GM18858 (cell line): ENCODE measurements around the gene GNLY.
"Not testable (repeated sequence)": the region's sequence is repeated elsewhere in the genome, so short reads cannot be mapped to it uniquely, and the experiment has no call there.

Source experiments
- ATAC-seq: cut with Tn5 transposase; IDR thresholded peaks from one replicate; pipeline ENCODE4 v1.9.1; 2021; ENCODE audit not compliant: unreplicated experiment

The GNLY gene

GRCh38 chr2:85663594-85664565 lies 30.3 kb upstream of the GNLY start:
- no peak for ATAC-seq

DNA sequence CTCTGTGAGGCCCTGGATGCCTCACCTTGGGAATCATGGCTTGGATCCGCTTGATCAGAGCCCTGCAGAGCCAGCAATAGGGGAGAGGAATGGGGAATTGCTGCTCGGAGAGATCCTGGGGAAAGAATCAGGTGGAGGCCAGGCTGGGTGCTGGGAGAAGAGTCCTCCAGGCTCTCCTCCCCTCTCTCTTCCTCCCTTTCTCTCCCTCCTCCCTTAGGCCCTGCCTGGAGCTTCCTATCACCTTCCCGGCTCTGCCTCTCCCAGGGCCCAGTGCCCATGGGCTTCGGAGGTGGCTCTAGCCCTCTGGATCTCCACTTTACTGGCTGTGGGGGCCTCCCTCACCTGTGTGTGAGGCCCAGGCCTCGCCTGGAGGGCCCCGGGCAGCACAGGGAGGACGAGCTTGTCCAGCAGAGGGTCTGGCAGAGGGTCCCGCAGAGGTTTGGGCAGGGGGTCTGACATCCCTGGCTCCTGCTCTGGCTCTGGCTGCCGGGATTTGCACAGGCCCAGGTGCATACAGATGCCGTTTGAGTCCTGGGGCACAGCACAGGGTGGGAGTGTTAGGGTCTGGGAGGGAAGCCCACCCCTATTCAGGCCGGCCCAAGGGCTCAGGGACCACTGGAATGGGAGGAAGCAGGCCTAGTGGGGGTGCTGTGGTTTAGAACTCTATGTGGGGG lies 28.8 kb upstream of the GNLY start:
- no peak for ATAC-seq

DNA sequence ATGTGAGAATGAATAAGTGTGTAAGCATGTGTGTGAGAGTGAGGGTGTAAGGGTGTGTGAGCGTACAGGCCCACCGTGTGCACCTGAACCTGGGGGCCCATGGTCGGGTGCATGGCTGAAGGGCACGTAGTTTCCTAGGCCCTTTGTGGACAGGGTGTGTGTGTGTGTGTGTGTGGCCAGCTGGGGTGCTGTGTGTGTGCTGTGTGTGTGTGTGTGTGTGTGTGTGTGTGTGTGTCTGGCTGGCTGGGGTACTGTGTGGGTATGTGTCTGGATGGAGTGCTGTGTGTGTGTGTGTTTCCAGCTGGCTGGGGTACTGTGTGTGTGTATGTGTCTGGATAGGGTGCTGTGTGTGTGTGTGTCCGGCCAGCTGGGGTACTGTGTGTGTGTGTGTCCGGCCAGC lies 28.1 kb upstream of the GNLY start:
- no peak for ATAC-seq

DNA sequence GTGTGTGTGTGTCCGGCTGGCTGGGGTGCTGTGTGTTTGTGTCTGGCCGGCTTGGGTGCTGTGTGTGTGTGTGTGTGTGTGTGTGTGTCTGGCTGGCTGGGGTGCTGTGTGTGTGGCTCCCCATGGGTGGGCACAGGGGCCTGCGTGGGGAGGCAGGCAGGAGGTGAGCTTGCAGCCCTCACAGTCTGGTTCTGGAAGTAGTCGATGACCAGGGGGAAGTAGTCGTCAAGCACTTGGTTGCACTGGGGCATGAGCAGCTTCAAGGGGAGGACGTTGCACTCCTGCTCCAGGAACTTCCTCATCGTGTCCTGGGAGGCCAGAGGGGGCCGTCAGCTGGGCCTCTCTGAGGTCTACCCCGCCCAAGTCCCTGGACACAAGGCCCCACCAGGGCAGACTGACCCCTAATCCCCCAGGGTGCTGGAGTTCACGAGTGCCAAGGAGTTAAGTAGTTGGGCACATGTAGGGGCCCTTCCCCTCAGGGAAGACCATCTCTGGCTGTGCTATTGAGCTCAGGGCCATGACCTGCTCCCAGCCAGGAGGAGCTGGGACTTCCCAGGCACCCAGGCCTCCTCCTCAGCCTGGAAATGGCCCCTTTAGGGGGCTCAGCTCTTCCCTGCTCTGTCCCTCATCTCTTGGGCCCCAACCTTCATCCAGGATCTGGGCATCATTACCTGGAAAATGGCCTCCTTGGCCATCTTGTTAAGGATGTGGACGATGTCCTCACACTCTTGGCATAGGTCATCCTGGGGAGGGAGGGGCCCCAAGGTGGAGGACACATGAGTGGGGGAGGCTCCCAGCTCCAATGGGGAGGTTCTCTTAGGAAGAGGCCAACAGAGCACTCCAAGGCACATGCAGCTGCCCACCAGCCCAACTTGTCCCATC lies 27.5 kb upstream of the GNLY start:
- ATAC-seq, result no peak

- ATAC-seq, result no peak
These were observed 26.6 kb upstream of the GNLY start for GRCh38 chr2:85667561-85668008.

- no peak for ATAC-seq
These were observed 25.9 kb upstream of the GNLY start, which contains the start of gene SFTPB for GRCh38 chr2:85668009-85668856. Gene SFTPB, minus strand, starts transcription at chr2:85668199. Its CDS starts 16 bp downstream, at chr2:85668183.

GRCh38 chr2:85668857-85669142 lies 25.4 kb upstream of the GNLY start:
- ATAC-seq, result no peak

- peak; percentile 85 for ATAC-seq
These were observed 24.6 kb upstream of the GNLY start for GRCh38 chr2:85669549-85669948.

DNA sequence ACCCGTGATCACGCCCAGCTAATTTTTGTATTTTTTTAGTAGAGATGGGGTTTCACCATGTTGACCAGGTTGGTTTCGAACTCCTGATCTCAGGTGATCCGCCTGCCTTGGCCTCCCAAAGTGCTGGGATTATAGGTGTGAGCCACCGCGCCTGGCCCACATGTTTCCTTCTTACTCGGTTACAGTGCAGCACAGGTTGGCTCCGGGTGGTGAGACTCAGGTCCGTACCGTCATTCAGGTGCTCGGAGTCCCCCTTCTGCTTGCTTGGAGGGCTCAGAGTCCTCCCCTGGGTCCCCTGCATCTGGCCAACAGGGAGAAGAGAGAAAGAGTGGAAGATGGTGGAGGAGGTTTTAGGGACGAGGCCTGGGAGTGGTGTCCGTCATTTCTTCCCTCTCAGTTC lies 23.7 kb upstream of the GNLY start:
- ATAC-seq, result not testable (repeated sequence)

- ATAC-seq, result no peak
These were observed 21.7 kb upstream of the GNLY start for GRCh38 chr2:85672456-85672855.

GRCh38 chr2:85673716-85674375 lies 20.3 kb upstream of the GNLY start:
- ATAC-seq, result no peak

GRCh38 chr2:85674417-85674816 lies 19.7 kb upstream of the GNLY start:
- no peak for ATAC-seq

DNA sequence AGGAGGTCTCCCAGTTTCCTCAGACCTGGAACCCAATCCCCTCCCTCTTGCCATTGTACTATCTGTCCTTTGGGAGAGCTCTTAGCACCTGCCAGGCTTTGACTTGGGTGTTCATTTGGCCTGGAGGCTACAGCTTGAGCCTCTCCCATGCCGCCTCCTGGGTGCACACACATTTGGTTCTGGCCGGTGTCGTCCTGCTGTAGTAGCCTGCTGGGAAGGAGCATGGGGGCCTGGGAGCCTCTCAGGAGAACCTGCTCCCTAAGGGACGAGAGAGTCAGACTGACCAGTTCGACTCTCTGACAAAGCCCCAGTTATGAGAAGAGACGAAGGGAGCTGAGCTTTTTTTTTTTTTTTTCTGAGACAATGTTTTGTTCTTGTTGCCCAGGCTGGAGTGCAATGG lies 18.7 kb upstream of the GNLY start:
- no peak for ATAC-seq

DNA sequence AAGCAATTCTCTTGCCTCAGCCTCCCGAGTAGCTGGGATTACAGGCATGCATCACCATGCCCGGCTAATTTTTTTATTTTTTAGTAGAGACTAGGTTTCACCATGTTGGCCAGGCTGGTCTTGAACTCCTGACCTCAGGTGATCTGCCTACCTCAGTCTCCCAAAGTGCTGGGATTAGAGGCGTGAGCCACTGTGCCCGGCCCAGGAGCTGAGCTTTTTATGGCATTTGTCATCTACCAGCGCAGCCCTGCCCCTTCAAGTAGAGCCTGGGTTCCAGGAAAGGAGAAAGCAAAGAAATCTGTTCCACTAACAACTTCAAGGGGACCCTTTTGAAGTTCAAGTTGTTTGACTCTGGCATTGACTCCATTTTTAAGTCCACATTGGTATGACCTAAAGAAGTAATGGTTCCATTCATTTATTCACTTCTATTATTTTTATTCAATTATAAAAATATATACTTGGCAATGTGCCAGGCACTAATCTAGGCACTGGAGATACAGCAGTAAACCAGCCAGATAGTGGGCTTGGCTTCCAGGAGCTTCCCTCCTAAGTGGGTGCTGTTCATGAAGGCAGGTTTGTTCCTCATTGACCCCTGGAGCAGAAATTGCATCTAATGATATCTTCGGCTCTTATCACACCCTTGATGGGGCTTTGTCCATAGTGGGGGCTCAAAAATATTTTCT lies 18.2 kb upstream of the GNLY start:
- ATAC-seq, result no peak

DNA sequence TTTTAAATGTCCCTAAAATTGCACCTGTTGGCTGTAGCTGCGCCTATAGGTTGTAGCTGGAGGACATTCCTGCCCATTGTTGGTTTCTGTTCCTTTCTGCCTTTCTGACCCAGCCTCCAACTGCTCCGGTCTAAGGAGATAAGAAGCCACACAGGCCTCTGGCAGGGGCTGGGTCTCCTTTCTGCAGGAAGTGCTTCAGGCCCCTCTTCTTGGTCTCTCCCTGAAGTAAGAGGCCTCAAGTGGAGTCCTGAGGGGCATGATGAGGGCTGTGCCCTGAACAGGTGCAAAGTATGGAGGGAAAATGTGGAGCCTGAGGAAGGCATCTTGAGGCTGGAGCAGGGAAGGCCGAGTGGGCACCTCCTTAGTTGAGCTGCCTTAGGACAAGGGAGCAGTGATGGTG lies 15.8 kb upstream of the GNLY start:
- no peak for ATAC-seq

DNA sequence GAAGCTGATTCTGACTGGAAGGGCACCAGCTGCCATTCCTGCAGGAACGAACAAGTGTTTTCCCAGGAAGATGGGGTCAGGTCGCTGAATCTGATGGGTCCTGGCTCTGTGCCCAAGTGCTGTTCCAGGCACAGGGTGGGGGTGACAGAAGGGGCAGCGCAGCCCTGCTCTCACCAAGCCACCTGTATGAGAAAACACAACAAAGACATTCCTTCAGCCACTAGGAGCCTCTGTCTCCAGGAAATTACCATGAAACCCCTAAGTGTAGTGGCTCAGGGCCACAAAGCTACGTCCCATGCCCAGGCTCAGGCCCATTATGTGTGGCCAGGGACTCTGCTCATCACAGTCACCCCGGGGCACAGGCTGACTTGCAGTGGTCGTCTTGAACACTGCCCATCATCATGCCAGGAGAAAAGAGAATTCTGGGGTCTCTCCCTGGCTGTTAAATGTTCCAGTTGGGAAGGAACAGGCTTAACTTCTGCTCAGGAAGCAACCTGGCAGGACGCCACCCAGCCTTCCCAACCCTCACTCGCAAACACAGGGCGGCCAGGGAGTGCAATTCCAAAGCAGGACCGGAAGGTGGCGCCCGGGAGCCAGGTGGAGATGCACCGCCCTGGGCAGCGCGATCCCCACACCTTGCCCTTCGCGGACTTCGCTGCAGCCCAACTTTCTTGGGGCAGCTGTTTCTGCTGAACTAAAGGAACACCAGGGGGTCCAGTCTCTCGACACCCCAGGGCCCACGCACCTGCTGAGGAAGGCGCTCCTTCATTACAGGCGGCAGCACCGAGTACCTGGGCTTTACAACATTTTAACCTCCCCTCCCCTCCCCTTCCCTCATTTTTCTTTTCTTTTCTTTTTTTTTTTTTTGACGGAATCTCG lies 15.1 kb upstream of the GNLY start:
- no peak for ATAC-seq

DNA sequence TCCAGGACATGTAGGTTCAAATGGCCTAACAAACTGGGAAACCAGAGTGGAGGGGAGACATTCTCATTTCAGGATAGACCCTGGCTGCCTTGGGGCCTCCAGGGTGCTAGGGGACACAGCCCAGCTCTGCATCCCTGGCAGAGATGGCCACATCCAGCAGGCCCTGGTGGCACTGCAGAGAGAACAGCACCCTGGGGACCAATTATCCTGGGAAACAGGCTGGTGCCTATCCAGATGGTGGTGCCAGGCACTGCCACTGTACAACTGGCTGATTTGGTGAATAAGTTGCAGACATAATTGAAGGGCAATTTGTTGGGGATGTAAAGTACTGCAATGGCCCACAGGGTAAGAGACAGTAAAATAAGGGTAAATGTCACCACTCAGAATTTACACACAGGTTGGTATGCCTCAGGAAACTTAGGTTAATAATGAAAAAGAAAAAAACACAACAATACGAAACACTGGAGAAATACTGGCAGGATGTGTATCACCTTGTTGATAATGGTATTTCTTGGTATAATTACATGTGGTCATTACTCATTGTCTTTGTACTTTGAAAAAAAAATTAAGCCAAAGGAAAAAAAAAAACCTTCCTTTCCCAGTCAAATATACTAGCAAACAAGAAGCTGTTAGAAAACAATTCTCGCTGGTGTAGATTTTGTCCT lies 13.3 kb upstream of the GNLY start:
- ATAC-seq, result no peak

DNA sequence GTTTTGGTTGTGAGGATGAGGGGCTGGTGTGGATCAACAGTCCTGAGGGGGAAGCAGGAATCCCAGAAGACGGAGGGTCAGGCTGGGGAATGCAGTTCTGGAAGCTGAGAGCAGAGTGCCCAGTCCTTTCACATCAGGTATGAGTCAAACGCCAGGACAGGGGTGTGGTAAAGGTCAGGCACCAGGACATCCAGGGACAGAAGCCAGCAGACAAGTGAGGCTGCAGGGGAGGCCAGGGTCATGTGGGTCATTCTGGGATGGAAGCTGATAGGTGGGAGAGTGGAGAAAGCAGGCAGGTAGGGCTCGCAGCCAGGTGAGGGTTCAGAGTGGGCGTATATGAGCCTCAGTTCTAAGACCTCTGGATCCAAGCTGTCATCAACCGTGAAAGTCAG lies 12.8 kb upstream of the GNLY start:
- ATAC-seq, result no peak
